UCSD-AML1 (cell line): ENCODE results near the gene POLR1B.
"Not testable (repeated sequence)": the region's sequence is repeated elsewhere in the genome, so short reads cannot be mapped to it uniquely, and the experiment has no call there.

ENCODE experiments used
- DNase-seq: peaks from one replicate; lab custom pipeline; 2025; ENCODE audit not compliant: unreplicated experiment; lab: John Stamatoyannopoulos, UW

Gene POLR1B

GRCh38 chr2:112541315-112542122, 746 bp upstream of the POLR1B start:
- DNase-seq, result peak; percentile 89

GRCh38 chr2:112542984-112543661, 858 bp downstream of the POLR1B start:
- peak; percentile 25 for DNase-seq

- DNase-seq, result no peak
These were observed 5.1 kb downstream of the POLR1B start for GRCh38 chr2:112547333-112547732.

- DNase-seq, result no peak
These were observed 6.7 kb downstream of the POLR1B start for GRCh38 chr2:112548980-112549379.

- no peak for DNase-seq
These were observed 23.8 kb downstream of the POLR1B start for GRCh38 chr2:112566104-112566503.

GRCh38 chr2:112566508-112566907, 24.2 kb downstream of the POLR1B start:
- DNase-seq, result not testable (repeated sequence)

GRCh38 chr2:112572005-112572404, 29.7 kb downstream of the POLR1B start:
- DNase-seq, result no peak

GRCh38 chr2:112577756-112578155, 35.5 kb downstream of the POLR1B start:
- no peak for DNase-seq

GRCh38 chr2:112579241-112579640, 37.0 kb downstream of the POLR1B start:
- no peak for DNase-seq

- DNase-seq, result no peak
These were observed 37.8 kb downstream of the POLR1B start for GRCh38 chr2:112580084-112580483.

- DNase-seq, result no peak
These were observed 40.1 kb downstream of the POLR1B start for GRCh38 chr2:112582314-112582746.

GRCh38 chr2:112583497-112584133, 41.4 kb downstream of the POLR1B start:
- DNase-seq, result no peak

GRCh38 chr2:112584134-112584890, 42.0 kb downstream of the POLR1B start, which contains the start of gene CHCHD5:
Gene CHCHD5 (plus strand): TSS chr2:112584609. CDS start chr2:112584648, 39 bp downstream.
- DNase-seq, result peak; percentile 96

GRCh38 chr2:112584891-112585250, 42.6 kb downstream of the POLR1B start:
- DNase-seq, result no peak

GRCh38 chr2:112585400-112585799, 43.1 kb downstream of the POLR1B start:
- no peak for DNase-seq

- no peak for DNase-seq
These were observed 43.7 kb downstream of the POLR1B start for GRCh38 chr2:112585873-112586464.

- DNase-seq, result no peak
These were observed 46.4 kb downstream of the POLR1B start for GRCh38 chr2:112588611-112589045.

- no peak for DNase-seq
These were observed 49.1 kb downstream of the POLR1B start for GRCh38 chr2:112591413-112591812.

GRCh38 chr2:112593736-112594135, 51.5 kb downstream of the POLR1B start:
- DNase-seq, result no peak

- DNase-seq, result no peak
These were observed 55.5 kb downstream of the POLR1B start for GRCh38 chr2:112597537-112598322.
